AG20443 (cell line): ENCODE measurements around the gene RPS6KA6.
"Not testable (repeated sequence)": the region's sequence is repeated elsewhere in the genome, so short reads cannot be mapped to it uniquely, and the experiment has no call there.

Experiments used
- DNase-seq: peaks from one replicate; pipeline ENCODE4 v3.0.0; 2012; ENCODE audit warnings: low spot score, mixed read lengths

Gene RPS6KA6

GRCh38 chrX:84162401-84162800, 25.6 kb downstream of the RPS6KA6 start:
- DNase-seq = no peak

GRCh38 chrX:84161641-84162040, 26.4 kb downstream of the RPS6KA6 start:
- DNase-seq = no peak

- no peak for DNase-seq
These were observed 27.3 kb downstream of the RPS6KA6 start for GRCh38 chrX:84160736-84161135.

GRCh38 chrX:84156821-84157220, 31.2 kb downstream of the RPS6KA6 start:
- no peak for DNase-seq

GRCh38 chrX:84155938-84156337, 32.1 kb downstream of the RPS6KA6 start:
- DNase-seq = no peak

- no peak for DNase-seq
These were observed 34.5 kb downstream of the RPS6KA6 start for GRCh38 chrX:84153538-84153937.

GRCh38 chrX:84144991-84145390, 43.0 kb downstream of the RPS6KA6 start:
- DNase-seq = no peak

- DNase-seq = no peak
These were observed 43.7 kb downstream of the RPS6KA6 start for GRCh38 chrX:84144281-84144680.

GRCh38 chrX:84133023-84133422, 55.0 kb downstream of the RPS6KA6 start:
- no peak for DNase-seq

- no peak for DNase-seq
These were observed 64.4 kb downstream of the RPS6KA6 start for GRCh38 chrX:84123585-84123984.

- DNase-seq = no peak
These were observed 69.2 kb downstream of the RPS6KA6 start for GRCh38 chrX:84118769-84119168.

- no peak for DNase-seq
These were observed 69.7 kb downstream of the RPS6KA6 start for GRCh38 chrX:84118315-84118714.

- DNase-seq = no peak
These were observed 79.4 kb downstream of the RPS6KA6 start for GRCh38 chrX:84108584-84108983.

- no peak for DNase-seq
These were observed 88.9 kb downstream of the RPS6KA6 start for GRCh38 chrX:84099120-84099519.

GRCh38 chrX:84079479-84080197, 108.4 kb downstream of the RPS6KA6 start:
- DNase-seq = not testable (repeated sequence)

- no peak for DNase-seq
These were observed 109.0 kb downstream of the RPS6KA6 start for GRCh38 chrX:84078991-84079390.

- no peak for DNase-seq
These were observed 123.2 kb downstream of the RPS6KA6 start for GRCh38 chrX:84064814-84065213.

GRCh38 chrX:84064164-84064563, 123.8 kb downstream of the RPS6KA6 start:
- DNase-seq = no peak

GRCh38 chrX:84047339-84047738, 140.7 kb downstream of the RPS6KA6 start:
- DNase-seq = no peak

- DNase-seq = peak; percentile 13
These were observed 141.5 kb downstream of the RPS6KA6 start for GRCh38 chrX:84046403-84046984.

- no peak for DNase-seq
These were observed 143.9 kb downstream of the RPS6KA6 start for GRCh38 chrX:84044051-84044450.
